ENCODE data around the gene DAAM2.

DAAM2 gene

GRCh38 chr6:39891976-39892375 lies 99.8 kb downstream of the DAAM2 start:
- no peak for FAIRE-seq

DNA sequence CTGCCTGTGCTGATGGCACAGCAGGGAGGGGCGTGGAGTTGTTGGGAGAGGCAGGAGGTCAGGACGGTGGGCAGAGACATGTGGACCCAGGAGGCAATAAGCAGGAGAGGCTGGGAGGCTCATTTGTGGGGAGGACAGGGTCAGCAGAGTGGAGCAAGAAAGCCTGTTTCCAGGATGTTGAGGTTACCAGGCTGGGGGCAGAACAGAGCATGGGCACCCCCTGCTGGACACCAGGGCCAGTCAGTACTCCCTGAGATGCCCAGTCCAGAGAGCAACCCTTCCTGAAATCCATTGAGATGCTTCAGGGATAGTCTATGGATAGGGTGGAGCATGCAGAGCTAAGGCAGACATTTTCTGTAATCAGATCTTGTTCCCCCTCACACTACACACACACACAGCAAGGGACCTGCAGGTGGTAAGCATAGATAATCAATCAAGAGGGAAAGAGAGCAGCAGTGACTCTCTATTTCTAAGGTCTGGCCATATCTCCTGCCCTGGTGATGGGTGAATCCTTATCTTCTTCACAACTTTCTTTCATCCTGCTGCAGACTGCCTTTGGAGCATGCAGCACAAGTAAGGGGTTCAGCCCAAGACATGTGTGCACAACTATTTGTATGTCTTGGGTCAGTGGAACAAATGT lies 100.4 kb downstream of the DAAM2 start:
- FAIRE-seq, result no peak

GRCh38 chr6:39893286-39893685 lies 101.1 kb downstream of the DAAM2 start:
- FAIRE-seq, result no peak

DNA sequence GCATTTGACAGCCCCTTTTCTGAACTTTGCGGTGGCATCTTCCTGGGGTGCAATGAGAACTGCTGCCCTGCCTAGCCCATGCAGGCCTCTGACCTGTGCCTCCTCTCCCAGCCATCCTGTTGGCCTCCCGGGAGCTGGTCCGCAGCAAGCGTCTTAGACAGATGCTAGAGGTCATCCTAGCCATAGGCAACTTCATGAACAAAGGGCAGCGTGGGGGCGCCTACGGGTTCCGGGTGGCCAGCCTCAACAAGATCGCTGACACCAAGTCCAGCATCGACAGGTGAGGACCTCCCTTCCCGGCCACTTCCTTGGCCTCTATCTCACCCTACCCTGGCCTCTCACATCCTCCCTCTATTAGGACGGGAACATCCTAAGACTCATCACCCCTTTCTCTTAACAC lies 104.5 kb downstream of the DAAM2 start:
- no peak for FAIRE-seq

- no peak for FAIRE-seq
These were observed 105.5 kb downstream of the DAAM2 start for GRCh38 chr6:39897698-39898097.

DNA sequence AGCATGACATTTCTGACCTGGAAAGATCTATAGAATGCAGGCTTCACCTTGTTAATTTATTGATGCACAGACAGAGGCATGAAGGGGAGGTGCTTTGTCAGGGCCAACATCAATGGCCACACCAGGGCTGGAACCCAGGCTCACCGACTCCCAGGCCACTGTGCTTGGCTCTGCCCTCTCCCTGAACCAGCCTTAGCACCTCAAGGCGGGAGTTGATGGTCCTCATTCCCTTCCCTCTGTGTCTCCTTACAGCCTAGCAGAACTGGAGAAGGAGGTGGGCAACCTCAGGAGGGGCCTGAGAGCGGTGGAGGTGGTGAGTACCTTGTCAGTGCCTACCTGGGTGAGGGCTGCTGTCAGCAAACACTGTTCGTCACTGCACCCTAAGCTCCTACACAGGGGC lies 106.4 kb downstream of the DAAM2 start:
- FAIRE-seq, result no peak

DNA sequence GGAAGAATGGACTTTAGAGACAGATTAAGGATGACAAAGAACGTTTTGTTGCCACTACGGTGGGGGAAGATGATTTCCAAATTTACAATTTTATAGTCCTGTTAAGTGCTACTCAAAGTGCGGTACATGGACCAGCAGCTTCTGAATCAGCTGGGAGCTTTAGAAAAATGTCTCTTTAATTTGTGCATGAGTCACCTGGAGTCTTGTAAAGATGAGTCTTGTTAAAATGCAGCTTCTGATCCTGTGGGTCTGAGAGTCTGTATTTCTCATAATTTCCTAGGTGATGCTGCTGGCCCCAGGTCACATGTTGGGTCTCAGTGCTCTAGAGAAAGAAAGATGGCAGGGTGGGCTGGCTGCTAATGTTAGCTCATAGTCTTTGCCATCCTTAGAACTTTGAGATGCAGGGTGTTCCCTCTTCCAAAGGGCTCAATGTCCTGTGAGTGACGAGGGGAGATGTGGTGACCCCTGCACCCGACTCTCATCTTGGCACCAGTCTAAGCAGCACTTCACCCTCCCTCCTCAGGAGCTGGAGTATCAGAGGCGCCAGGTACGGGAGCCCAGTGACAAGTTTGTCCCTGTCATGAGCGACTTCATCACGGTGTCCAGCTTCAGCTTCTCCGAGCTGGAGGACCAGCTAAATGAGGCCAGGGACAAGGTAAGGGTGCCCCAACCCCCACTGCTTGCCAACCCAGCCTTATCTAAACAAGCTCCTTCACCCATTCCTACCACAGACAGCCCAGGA lies 107.5 kb downstream of the DAAM2 start:
- no peak for FAIRE-seq

- no peak for FAIRE-seq
These were observed 109.0 kb downstream of the DAAM2 start for GRCh38 chr6:39901116-39901655.

DNA sequence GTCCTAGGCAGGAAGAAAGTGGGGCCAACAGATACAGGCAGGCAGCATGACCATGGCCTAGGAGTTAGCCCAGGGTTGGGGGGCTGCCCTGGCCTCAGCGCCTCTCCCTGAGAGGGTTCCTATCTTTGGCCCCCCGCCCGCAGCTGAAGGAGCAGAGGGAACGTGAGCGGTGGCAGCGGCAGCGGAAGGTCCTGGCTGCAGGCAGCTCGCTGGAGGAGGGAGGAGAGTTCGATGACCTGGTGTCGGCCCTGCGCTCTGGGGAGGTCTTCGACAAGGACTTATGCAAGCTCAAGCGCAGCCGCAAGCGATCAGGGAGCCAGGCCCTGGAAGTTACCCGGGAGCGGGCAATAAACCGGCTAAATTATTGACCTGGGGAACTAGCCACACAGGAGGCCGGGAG lies 109.5 kb downstream of the DAAM2 start:
- no peak for FAIRE-seq

DNA sequence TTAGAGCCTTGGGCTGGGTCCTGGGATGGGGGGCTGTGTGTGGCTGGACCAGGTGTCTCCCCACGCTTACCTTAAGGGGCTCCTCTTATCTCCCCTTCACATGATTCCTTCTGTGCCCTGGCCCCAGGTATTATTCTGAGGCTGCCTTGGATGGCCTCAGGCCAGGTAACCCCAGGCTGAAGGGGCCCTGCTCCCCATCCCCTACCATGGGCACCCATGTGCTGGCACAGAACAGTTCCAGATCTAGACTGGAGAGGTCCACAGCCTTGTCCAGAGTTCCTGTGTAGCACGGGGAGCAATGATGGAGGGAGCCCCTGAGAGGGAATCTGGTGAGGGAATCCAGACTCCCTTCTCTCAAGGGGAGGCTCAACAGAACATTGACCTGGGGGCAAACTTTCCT lies 110.0 kb downstream of the DAAM2 start:
- no peak for FAIRE-seq

DNA sequence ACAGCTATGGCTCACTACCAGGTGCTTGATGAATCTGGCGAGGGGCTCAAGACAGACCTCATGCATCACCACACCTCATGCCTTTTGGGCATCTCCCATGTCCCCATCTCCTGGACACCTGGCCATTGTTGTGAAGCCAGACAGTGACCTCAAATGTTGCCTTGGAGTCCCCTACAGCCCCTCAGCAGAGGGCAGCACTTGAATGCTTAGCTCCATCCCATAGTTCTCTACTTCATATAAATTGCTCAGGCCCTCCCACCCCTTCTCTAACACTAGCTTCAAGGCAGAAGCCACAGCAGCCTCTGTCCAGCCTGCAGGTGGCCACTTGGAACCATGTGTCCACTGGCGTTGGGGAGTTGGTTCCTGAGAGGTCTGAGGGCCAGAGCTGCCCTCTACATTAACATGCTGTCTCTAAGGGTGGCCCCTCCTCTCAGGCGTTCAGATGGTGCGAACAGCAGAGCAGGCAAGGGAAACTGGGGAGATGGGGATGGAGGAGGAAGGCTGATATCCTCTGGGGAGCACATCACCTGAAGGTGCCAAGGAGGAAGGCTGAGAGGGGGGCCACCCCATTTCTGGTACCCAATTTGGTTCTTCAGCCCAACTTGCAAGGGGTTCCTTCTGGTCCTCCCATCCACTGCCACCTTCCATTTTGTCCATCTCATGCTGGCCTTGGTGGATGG lies 110.8 kb downstream of the DAAM2 start:
- no peak for FAIRE-seq

DNA sequence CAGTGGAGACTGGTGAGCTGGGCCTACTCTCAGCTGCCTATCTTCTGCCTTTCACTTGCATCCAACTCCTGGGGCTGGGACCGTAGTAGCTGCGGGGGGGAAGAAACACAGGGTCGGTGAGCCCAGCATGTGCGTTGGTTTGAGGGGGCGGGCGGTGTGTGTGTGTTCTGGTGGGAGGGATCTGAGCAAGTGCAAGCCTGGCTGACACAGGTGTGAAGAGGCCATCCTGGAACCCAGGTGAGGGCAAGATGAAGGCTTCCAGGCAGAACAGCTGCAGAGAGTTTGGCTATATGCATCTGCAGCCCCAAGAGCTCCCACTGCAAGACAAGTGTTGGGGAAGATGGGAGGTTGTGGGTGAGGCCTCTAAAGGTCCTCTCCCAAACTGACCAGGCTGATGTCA lies 111.5 kb downstream of the DAAM2 start:
- no peak for FAIRE-seq

- FAIRE-seq, result no peak
These were observed 112.9 kb downstream of the DAAM2 start for GRCh38 chr6:39904946-39905639.

- no peak for FAIRE-seq
These were observed 113.4 kb downstream of the DAAM2 start for GRCh38 chr6:39905640-39905975.

GRCh38 chr6:39906318-39906761 lies 114.2 kb downstream of the DAAM2 start:
- FAIRE-seq, result no peak

DNA sequence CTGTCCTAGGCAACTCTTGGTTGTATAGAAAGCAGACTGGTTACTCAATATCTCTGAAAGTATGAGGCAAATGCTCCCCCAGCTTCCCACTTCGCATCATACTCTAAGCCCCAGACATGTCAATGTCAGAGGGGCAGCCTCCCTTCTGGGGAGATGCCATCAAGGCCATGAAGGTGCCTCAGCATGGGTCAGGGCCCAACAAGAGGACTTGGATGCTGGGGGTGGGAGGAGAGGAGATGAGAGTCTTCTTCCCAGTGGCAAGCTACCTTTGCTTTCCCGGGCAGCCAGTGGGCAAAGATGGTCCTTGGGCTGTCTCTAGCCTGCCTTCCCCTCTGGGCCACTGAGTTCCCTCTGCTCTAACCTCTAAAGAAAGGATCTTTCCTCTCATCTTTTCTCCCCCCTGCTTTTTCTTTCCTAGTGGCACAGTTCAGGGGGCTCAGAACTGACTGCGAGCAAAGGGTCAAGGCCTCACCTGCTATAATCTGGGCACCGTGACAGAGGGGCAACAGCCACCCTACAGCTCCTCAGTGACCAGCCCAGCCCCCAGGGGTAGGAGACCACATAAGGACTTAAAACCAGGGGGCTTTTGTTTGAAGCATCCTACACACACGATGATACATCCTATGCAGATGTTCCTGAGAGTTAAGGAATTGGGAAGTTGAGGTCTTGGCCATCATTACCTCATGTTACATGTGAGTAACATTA lies 115.8 kb downstream of the DAAM2 start:
- FAIRE-seq, result no peak

GRCh38 chr6:39908838-39909583 lies 116.8 kb downstream of the DAAM2 start:
- FAIRE-seq, result no peak

- FAIRE-seq, result no peak
These were observed 117.5 kb downstream of the DAAM2 start for GRCh38 chr6:39909701-39910100.

- no peak for FAIRE-seq
These were observed 118.0 kb downstream of the DAAM2 start for GRCh38 chr6:39910164-39910563.

GRCh38 chr6:39910744-39911143 lies 118.6 kb downstream of the DAAM2 start:
- no peak for FAIRE-seq

- FAIRE-seq, result no peak
These were observed 119.4 kb downstream of the DAAM2 start for GRCh38 chr6:39911513-39912125.

Data from G401.6 (cell line).